Measurements from ENCODE around the gene CDHR5.

GRCh38 chr11:581752-582151 lies 43.0 kb downstream of the CDHR5 start:
- TF ChIP-seq POLR2A (IDR thresholded peaks at IDR 0.05) = no peak
- TF ChIP-seq, protein P1, sequence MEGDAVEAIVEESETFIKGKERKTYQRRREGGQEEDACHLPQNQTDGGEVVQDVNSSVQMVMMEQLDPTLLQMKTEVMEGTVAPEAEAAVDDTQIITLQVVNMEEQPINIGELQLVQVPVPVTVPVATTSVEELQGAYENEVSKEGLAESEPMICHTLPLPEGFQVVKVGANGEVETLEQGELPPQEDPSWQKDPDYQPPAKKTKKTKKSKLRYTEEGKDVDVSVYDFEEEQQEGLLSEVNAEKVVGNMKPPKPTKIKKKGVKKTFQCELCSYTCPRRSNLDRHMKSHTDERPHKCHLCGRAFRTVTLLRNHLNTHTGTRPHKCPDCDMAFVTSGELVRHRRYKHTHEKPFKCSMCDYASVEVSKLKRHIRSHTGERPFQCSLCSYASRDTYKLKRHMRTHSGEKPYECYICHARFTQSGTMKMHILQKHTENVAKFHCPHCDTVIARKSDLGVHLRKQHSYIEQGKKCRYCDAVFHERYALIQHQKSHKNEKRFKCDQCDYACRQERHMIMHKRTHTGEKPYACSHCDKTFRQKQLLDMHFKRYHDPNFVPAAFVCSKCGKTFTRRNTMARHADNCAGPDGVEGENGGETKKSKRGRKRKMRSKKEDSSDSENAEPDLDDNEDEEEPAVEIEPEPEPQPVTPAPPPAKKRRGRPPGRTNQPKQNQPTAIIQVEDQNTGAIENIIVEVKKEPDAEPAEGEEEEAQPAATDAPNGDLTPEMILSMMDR (IDR thresholded peaks at IDR 0.05 in 4 of 5, conservative IDR thresholded peaks at IDR 0.05 in 1 of 5) = no peak

All from gastrocnemius medialis (tissue), 4 donors.